ENCODE results near the gene PITX1.

Gene PITX1

GRCh38 chr5:135032999-135033861 is 798 bp downstream of the PITX1 start:
- TF ChIP-seq CTCF (IDR thresholded peaks at IDR 0.05), result no peak
- peak in 1 of 2 donors; percentile 79 for DNase-seq
- Histone ChIP-seq H3K27me3 (peaks cover 0 to 27% of the 10 kb centered on the region in 2 donors), H3K36me3 (peaks cover 0 to 5% (median under 1%) of the 10 kb centered on the region in 3 donors), H3K9me3 (no peaks in the 10 kb centered on the region), H3K4me1 (peaks cover 0 to 40% (median 18%) of the 10 kb centered on the region in 4 donors), H3K4me3 (peak overlapping the region; percentile 90), H3K27ac (peak overlapping the region; percentile 84 to 96)
- intact Hi-C loops (cut with DNase I; ENCODE audit: low total_unique reads), result loop anchor here (10.0 kb wide), 2 partner anchors 128 to 162 kb away; partner anchors contain the start of gene PCBD2

- peak overlapping the region; percentile 84 to 96 for H3K27ac ChIP-seq
- H3K36me3 ChIP-seq, result peaks cover 0 to 10% (median 6%) of the 10 kb centered on the region in 3 donors
- no peak for TF ChIP-seq CTCF (IDR thresholded peaks at IDR 0.05)
- intact Hi-C loops (cut with DNase I; ENCODE audit: low total_unique reads), result loop anchor here (10.0 kb wide), 2 partner anchors 128 to 162 kb away; partner anchors contain the start of gene PCBD2
- H3K4me3 ChIP-seq, result peak overlapping the region; percentile 90
- no peak for DNase-seq
- peaks cover 0 to 21% of the 10 kb centered on the region in 2 donors for H3K27me3 ChIP-seq
- H3K4me1 ChIP-seq, result peaks cover 0 to 40% (median 18%) of the 10 kb centered on the region in 4 donors
- H3K9me3 ChIP-seq, result no peaks in the 10 kb centered on the region
These were observed 1.4 kb downstream of the PITX1 start for GRCh38 chr5:135032695-135032998.

- peak overlapping the region; percentile 84 to 96 for H3K27ac ChIP-seq
- intact Hi-C loops (cut with DNase I; ENCODE audit: low total_unique reads), result loop anchor here (10.0 kb wide), 2 partner anchors 127 to 163 kb away; partner anchors contain the start of gene PCBD2
- H3K27me3 ChIP-seq, result peaks cover 0 to 16% of the 10 kb centered on the region in 2 donors
- H3K4me3 ChIP-seq, result peak overlapping the region; percentile 90
- H3K36me3 ChIP-seq, result peaks cover 0 to 16% (median 6%) of the 10 kb centered on the region in 3 donors
- DNase-seq, result no peak
- peaks cover 0 to 40% (median 18%) of the 10 kb centered on the region in 4 donors for H3K4me1 ChIP-seq
- TF ChIP-seq CTCF (IDR thresholded peaks at IDR 0.05), result no peak
- no peaks in the 10 kb centered on the region for H3K9me3 ChIP-seq
These were observed 2.0 kb downstream of the PITX1 start for GRCh38 chr5:135031813-135032694.

- peaks cover 0 to 13% of the 10 kb centered on the region in 2 donors for H3K27me3 ChIP-seq
- no peak for DNase-seq
These were observed 2.8 kb downstream of the PITX1 start for GRCh38 chr5:135030956-135031812.

More at GRCh38 chr5:135030956-135031812, 2.8 kb downstream of the PITX1 start:
- intact Hi-C loops (cut with DNase I; ENCODE audit: low total_unique reads), result loop anchor here (10.0 kb wide), 2 partner anchors 126 to 164 kb away; partner anchors contain the start of gene PCBD2
- no peak for TF ChIP-seq CTCF (IDR thresholded peaks at IDR 0.05)
- Histone ChIP-seq H3K9me3 (no peaks in the 10 kb centered on the region), H3K4me1 (peaks cover 0 to 40% (median 18%) of the 10 kb centered on the region in 4 donors), H3K36me3 (peaks cover 0 to 22% (median 6%) of the 10 kb centered on the region in 3 donors), H3K4me3 (peak overlapping the region; percentile 90), H3K27ac (peak overlapping the region; percentile 84 to 96)

All from tibial artery (tissue), 4 donors.